IMR-90 (cell line): ENCODE measurements around the gene TLK2. TPM values are rescaled to one million over a fixed set of nuclear protein-coding genes. Genes with fewer than 3 reads are reported as not detected.

Experiments
- ATAC-seq: fragments of 200-7000 bp; cut with Tn5 transposase; 2 replicates; pipeline ENCODE4 v1.9.1; 2020; ENCODE audit warnings: low read depth, mild to moderate bottlenecking, moderate library complexity
- BruUV-seq: library from RNA; stranded (reverse); fragments of 400-500 nt; replicated peaks from 2 replicates; lab custom pipeline; 2021; lab: Mats Ljungman, UMichigan
- CTCF ChIA-PET: fragments of 300-600 bp; formaldehyde crosslinking; extraction: SDS; loops from one replicate; lab custom pipeline; 2021; ENCODE audit warnings: antibody characterized with exemption; lab: Yijun Ruan, JAX
- POLR2A ChIA-PET: fragments of 300-600 bp; sonication (Branson Sonifier 250); formaldehyde crosslinking; loops from one replicate; lab custom pipeline; 2022; ENCODE audit warnings: antibody characterized with exemption; ENCODE audit not compliant: unreplicated experiment; lab: Charles Lee
- DNase-seq: peaks from one replicate; pipeline ENCODE4 v3.0.0; 2013
- H2AFZ ChIP-seq: replicated peaks from 2 replicates; pipeline ENCODE3; 2013; ENCODE audit warnings: low read length, mild to moderate bottlenecking; ENCODE audit not compliant: poor library complexity
- H2AK5ac ChIP-seq: 2 replicates; pipeline ENCODE4 v1.6.1; 2013; ENCODE audit warnings: low read depth, low read length, inconsistent platforms
- H2AK9ac ChIP-seq: replicated peaks from 2 replicates; pipeline ENCODE3; 2013; ENCODE audit warnings: mild to moderate bottlenecking, low read depth, low read length, moderate library complexity; ENCODE audit not compliant: poor library complexity
- H2BK120ac ChIP-seq: 2 replicates; pipeline ENCODE4 v1.6.1; 2013; ENCODE audit warnings: low read depth, low read length, inconsistent platforms
- H2BK15ac ChIP-seq: 3 replicates; pipeline ENCODE4 v1.6.1; 2013; ENCODE audit warnings: low read depth, low read length, inconsistent platforms
- H2BK20ac ChIP-seq: 2 replicates; pipeline ENCODE4 v1.6.1; 2013; ENCODE audit warnings: low read depth, mild to moderate bottlenecking, inconsistent platforms, low read length, moderate library complexity
- H2BK5ac ChIP-seq: 2 replicates; pipeline ENCODE4 v1.6.1; 2013; ENCODE audit warnings: mild to moderate bottlenecking, low read depth, low read length, inconsistent platforms; ENCODE audit not compliant: poor library complexity, severe bottlenecking
- H3K14ac ChIP-seq: replicated peaks from 2 replicates; pipeline ENCODE4 v1.6.1; 2013; ENCODE audit warnings: low read depth, low read length, inconsistent platforms
- H3K18ac ChIP-seq: 2 replicates; pipeline ENCODE4 v1.6.1; 2013; ENCODE audit warnings: low read depth, low read length, control low read depth
- H3K23ac ChIP-seq: 2 replicates; pipeline ENCODE4 v1.6.1; 2013; ENCODE audit warnings: low read depth, low read length, inconsistent platforms
- H3K27ac ChIP-seq: 2 replicates; pipeline ENCODE4 v1.5.1; 2013; ENCODE audit warnings: mild to moderate bottlenecking, control low read depth, low read length; ENCODE audit not compliant: insufficient read depth
- H3K27me3 ChIP-seq: 2 replicates; pipeline ENCODE4 v1.6.1; 2013; ENCODE audit warnings: low read length; ENCODE audit not compliant: control insufficient read depth, insufficient read depth
- H3K36me3 ChIP-seq: 2 replicates; pipeline ENCODE4 v1.6.1; 2013; ENCODE audit warnings: low read length, mixed read lengths; ENCODE audit not compliant: control insufficient read depth, insufficient read depth
- H3K4ac ChIP-seq: 2 replicates; pipeline ENCODE4 v1.6.1; 2013; ENCODE audit warnings: low read depth, low read length, inconsistent platforms
- H3K4me1 ChIP-seq: 2 replicates; pipeline ENCODE4 v1.6.1; 2013; ENCODE audit warnings: low read length, mixed read lengths; ENCODE audit not compliant: control insufficient read depth, insufficient read depth
- H3K4me2 ChIP-seq: 2 replicates; pipeline ENCODE4 v1.6.1; 2013; ENCODE audit warnings: low read depth, mild to moderate bottlenecking, control low read depth, low read length, moderate library complexity
- H3K4me3 ChIP-seq: 2 replicates; pipeline ENCODE4 v1.5.1; 2013; ENCODE audit warnings: low read depth, mild to moderate bottlenecking, control low read depth, low read length, moderate library complexity; ENCODE audit not compliant: insufficient read depth
- H3K56ac ChIP-seq: 2 replicates; pipeline ENCODE4 v1.6.1; 2013; ENCODE audit warnings: low read length, inconsistent platforms; ENCODE audit not compliant: insufficient read depth; ENCODE audit errors: extremely low read depth
- H3K79me1 ChIP-seq, 2 experiments: 2 replicates each; pipeline ENCODE4 v1.6.1; 2013; ENCODE audit warnings: low read length in 2 of 2, inconsistent platforms in 1 of 2, low read depth in 1 of 2
- H3K9ac ChIP-seq: 2 replicates; pipeline ENCODE4 v1.6.1; 2013; ENCODE audit warnings: low read depth, low read length, control low read depth
- H3K9me1 ChIP-seq: 2 replicates; pipeline ENCODE4 v1.6.1; 2013; ENCODE audit warnings: low read length, inconsistent platforms; ENCODE audit not compliant: insufficient read depth
- H3K9me3 ChIP-seq: 2 replicates; pipeline ENCODE4 v1.6.1; 2013; ENCODE audit warnings: low read length; ENCODE audit not compliant: control insufficient read depth, insufficient read depth
- H4K20me1 ChIP-seq: 2 replicates; pipeline ENCODE4 v1.6.1; 2013; ENCODE audit warnings: low read length, inconsistent platforms; ENCODE audit not compliant: insufficient read depth
- H4K5ac ChIP-seq: 2 replicates; pipeline ENCODE4 v1.6.1; 2013; ENCODE audit warnings: mild to moderate bottlenecking, low read depth, low read length, control low read depth
- H4K8ac ChIP-seq, 2 experiments: 2 replicates each; pipeline ENCODE4 v1.6.1; 2013; ENCODE audit warnings: low read depth in 2 of 2, low read length in 2 of 2, control low read depth in 1 of 2, inconsistent platforms in 1 of 2
- H4K91ac ChIP-seq: 2 replicates; pipeline ENCODE4 v1.6.1; 2013; ENCODE audit warnings: low read depth, low read length, inconsistent platforms; ENCODE audit not compliant: insufficient read depth
- BHLHE40 ChIP-seq: fragments of 150-350 bp; IDR thresholded peaks from 2 replicates; pipeline ENCODE4 v1.6.1; 2016; ENCODE audit warnings: mild to moderate bottlenecking, low read depth, low read length
- WGBS, 2 experiments: methylation state at CpG; one replicate each; pipeline versions ENCODE4 v1.1.5 to v1.1.7; 2013; ENCODE audit warnings: missing lambda C conversion rate in 2 of 2; ENCODE audit not compliant: insufficient read length in 1 of 2; ENCODE audit errors: extremely low coverage in 2 of 2; 5-methylcytosine and 5-hydroxymethylcytosine counted together
- dilution Hi-C: fragments of 300-500 bp; cut with HindIII; formaldehyde crosslinking; loops from one replicate; pipeline ENCODE4 v1.14.3; 2018; ENCODE audit warnings: low sequenced_read_pairs; ENCODE audit not compliant: unreplicated experiment
- in situ Hi-C: fragments of 300-500 bp; cut with MboI; formaldehyde crosslinking; loops from 3 replicates; pipeline ENCODE4 v1.14.3; 2019; ENCODE audit warnings: low sequenced_read_pairs, inconsistent platforms, mixed read lengths
- intact Hi-C: fragments of 100-400 bp; cut with micrococcal nuclease; formaldehyde crosslinking; loops from 2 replicates; pipeline ENCODE4 v1.10.0; 2022
- polyA plus RNA-seq, 3 experiments: library from polyadenylated mRNA; depleted of rRNA; stranded (reverse); fragments of >200 nt; gene quantifications; 2 replicates each; pipeline ENCODE4 v1.2.3, GENCODE V29; 2012; ENCODE audit warnings: low replicate concordance in 1 of 3
- total RNA-seq: library from RNA; depleted of rRNA; stranded (reverse); fragments of >200 nt; gene quantifications from 2 replicates; pipeline ENCODE4 v1.2.3, GENCODE V29; 2012

Gene TLK2
- total and polyA plus RNA-seq, 2 of the 4 experiments (the other 2 are of a cell fraction), result 35.7 to 39.4 TPM

- Histone ChIP-seq H3K9me1 (peaks cover 8% of the 10 kb centered on the region), H2BK15ac (no peak overlapping the region), H4K8ac (no peak overlapping the region), H2AK5ac (no peak overlapping the region), H4K91ac (no peak overlapping the region), H2BK5ac (no peak overlapping the region), H2BK120ac (no peak overlapping the region), H3K18ac (no peak overlapping the region), H3K9ac (no peak overlapping the region), H3K56ac (no peak overlapping the region), H3K4ac (no peak overlapping the region), H3K4me2 (no peak overlapping the region), H2AFZ (no peak overlapping the region), H4K5ac (no peak overlapping the region), H4K20me1 (peaks cover 4% of the 10 kb centered on the region; the same call in 1 of the 2 replicates), H3K14ac (no peak overlapping the region), H2AK9ac (no peak overlapping the region), H3K27me3 (no peaks in the 10 kb centered on the region), H3K36me3 (peaks cover 38% of the 10 kb centered on the region), H3K4me3 (no peak overlapping the region), H3K79me1 (peaks cover 26 to 39% of the 10 kb centered on the region in 2 experiments), H2BK20ac (no peak overlapping the region), H3K9me3 (no peaks in the 10 kb centered on the region), H3K4me1 (no peaks in the 10 kb centered on the region), H3K27ac (no peak overlapping the region), H3K23ac (no peak overlapping the region)
- DNase-seq (no peak), ATAC-seq (no peak)
- in situ Hi-C loops (no loop called here), intact Hi-C loops (no loop called here), dilution Hi-C loops (no loop called here)
- WGBS, 2 experiments, result no CpG with 5 or more reads among the region's 1 CpG
- no TSS peak for BruUV-seq
- CTCF ChIA-PET, result no interaction called here
- TF ChIP-seq BHLHE40, result no peak
- POLR2A ChIA-PET, result no interaction called here
These were observed 122.2 kb downstream of the TLK2 start for GRCh38 chr17:62600805-62601204.
